VCaP (cell line): ENCODE results near the gene FYB2.

Experiments used
- H3K27ac ChIP-seq: fragments of 450-650 bp; 2 replicates; pipeline ENCODE4 v1.5.1; 2017
- TF ChIP-seq, protein P1 (sequence below): fragments of 450-650 bp; conservative IDR thresholded peaks from 2 replicates; pipeline ENCODE4 v1.5.1; 2017; ENCODE audit warnings: mild to moderate bottlenecking, moderate library complexity

Gene FYB2

DNA sequence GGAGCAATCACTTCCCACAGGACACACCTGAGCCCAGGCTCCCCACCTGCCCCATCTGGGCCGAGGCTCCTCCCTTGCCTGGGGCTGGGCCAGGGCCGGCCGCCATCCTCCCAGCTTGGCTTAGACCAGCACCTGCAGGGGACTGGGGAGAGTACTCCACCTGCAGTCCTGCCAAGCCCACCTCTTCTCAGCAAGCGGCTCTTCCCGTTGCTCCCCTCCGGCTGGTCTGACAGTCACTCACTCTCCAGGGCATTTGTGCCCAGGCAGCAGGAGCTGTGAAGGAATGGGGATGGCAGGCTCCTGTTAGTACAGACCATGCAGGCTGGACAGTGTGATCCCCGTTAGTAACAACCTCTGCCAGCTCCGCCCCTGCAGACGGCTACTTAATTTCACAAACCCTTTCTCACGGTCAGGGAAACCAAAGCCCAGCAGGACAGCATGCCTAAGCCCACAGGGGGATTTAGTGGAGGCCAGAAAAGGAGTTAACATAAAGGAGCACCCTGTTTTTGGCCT, at the start of gene FYB2:
TSS of gene FYB2 (minus strand) at position 18 of the 513 bp plus-strand sequence. CDS start 114 bp downstream, outside the sequence.
- peak within 1 kb of the TSS; percentile 78 for H3K27ac ChIP-seq
- TF ChIP-seq, protein P1, sequence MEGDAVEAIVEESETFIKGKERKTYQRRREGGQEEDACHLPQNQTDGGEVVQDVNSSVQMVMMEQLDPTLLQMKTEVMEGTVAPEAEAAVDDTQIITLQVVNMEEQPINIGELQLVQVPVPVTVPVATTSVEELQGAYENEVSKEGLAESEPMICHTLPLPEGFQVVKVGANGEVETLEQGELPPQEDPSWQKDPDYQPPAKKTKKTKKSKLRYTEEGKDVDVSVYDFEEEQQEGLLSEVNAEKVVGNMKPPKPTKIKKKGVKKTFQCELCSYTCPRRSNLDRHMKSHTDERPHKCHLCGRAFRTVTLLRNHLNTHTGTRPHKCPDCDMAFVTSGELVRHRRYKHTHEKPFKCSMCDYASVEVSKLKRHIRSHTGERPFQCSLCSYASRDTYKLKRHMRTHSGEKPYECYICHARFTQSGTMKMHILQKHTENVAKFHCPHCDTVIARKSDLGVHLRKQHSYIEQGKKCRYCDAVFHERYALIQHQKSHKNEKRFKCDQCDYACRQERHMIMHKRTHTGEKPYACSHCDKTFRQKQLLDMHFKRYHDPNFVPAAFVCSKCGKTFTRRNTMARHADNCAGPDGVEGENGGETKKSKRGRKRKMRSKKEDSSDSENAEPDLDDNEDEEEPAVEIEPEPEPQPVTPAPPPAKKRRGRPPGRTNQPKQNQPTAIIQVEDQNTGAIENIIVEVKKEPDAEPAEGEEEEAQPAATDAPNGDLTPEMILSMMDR, result no peak

- H3K27ac ChIP-seq, result peak overlapping the region; percentile 69
- TF ChIP-seq, protein P1, result no peak
Observed at GRCh38 chr1:56868761-56869160, 49.6 kb upstream of the FYB2 start.

DNA sequence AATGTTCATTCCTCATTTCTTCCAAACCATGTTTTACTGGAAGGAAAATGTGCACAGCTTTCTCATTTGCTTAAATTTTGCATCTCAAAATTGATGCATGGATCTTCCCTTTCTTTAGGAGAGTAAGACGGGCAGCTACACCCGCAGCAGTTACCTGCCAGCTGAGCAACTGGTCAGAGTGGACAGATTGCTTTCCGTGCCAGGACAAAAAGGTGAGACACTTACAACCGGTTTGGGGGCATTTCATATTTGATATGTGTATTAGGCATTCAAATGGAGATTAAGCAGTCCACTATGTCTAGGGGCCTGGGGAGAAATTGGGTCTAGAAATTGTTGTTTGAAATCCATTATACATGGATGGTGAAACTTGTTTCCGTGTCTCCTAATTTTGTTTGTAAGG, 48.3 kb upstream of the FYB2 start:
- H3K27ac ChIP-seq, result peak overlapping the region; percentile 69
- TF ChIP-seq, protein P1, result no peak

- H3K27ac ChIP-seq, result peak overlapping the region; percentile 69
- TF ChIP-seq, protein P1, result no peak
Observed at GRCh38 chr1:56866656-56867055, 47.5 kb upstream of the FYB2 start.

DNA sequence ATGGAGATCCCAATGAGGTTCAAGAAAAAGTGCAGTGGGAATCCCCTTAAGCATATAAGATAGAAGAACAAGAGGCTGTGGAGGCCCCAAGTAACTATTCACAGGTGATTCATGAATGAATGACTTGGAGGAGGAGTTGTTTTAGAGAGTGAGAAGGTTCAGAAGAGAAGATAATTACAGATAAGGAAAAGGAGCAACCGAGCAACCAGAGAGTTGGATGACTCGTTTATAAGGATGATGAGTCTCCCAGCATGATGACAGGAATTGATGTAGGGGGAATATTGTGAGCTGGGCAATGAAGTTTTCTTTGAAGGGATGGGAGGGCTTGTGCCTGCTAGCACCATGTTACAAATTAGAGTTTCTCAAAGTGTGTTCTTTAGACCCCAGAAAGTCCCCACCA, 45.2 kb upstream of the FYB2 start:
- H3K27ac ChIP-seq, result no peak overlapping the region
- TF ChIP-seq, protein P1, result no peak

DNA sequence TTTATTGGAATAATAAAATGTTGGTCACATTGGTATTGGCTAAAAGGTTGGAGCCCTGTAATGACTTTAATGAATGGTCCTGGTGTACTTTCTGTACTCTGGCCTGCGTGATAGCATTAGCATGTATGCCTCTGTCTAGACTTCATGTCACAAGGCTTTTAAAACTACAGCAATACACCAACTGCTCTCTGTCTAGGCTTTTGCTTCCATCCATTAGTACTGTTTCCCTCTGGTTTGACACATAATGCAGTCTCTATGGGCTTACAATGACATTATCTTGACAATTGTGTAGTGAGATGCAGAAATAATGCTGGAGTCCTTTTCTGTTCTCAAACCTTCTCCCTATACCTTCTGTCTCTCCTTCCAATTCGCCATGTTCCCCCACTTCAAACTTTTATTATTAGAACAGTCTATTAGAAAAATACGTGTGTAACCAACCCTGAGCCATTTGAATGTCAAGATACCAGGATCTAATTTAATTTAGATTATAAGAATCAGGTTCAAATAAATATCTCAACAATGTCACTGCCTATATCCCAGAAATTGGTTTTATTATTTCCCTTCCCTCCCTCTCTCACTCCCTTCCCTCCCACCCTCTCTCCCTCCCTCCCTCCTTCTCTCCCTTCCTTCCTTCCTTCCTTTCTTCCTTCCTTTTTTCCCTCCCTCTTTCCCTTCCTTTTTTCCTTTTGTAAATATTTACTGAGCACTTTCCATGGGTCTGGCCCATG, 44.2 kb upstream of the FYB2 start:
- no peak overlapping the region for H3K27ac ChIP-seq
- TF ChIP-seq, protein P1, result no peak

DNA sequence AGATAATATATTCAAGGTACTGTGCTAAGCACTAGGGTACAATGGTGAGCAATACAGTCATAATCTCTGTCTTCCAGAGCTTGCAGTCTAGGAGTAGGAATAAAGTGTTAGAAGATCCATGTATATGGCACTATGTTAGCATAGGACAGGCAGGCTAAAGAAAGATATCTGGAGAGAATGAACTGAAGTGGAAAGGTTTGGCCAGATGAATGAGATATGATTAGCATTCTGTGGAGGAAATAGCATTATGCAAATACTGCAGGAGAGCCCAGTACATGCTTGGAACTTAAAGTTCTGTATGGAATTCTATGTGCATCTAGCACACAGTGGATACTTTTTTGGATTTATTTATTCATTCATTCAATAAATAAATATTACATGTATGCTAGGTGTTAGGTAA, 40.1 kb upstream of the FYB2 start:
- TF ChIP-seq, protein P1, result no peak
- H3K27ac ChIP-seq, result no peak overlapping the region
